Lower leg skin (tissue), 4 donors: Measurements from ENCODE around the gene AGR3. TPM values are rescaled to one million over a fixed set of nuclear protein-coding genes. Genes with fewer than 3 reads are reported as not detected.

Experiments used
- DNase-seq, 2 donors: peaks; one replicate each; pipeline ENCODE4 v3.0.0-alpha.2; 2019; ENCODE audit warnings: low spot score in 2 of 2
- H3K4me3 ChIP-seq: fragments of 200-600 bp; sonication (generic); 2 replicates; pipeline ENCODE4 v1.5.1; 2017; ENCODE audit warnings: mild to moderate bottlenecking, low read depth; ENCODE audit not compliant: poor library complexity, severe bottlenecking
- POLR2A ChIP-seq, 2 donors: fragments of 450-650 bp; IDR thresholded peaks; one replicate each; pipeline ENCODE4 v1.6.1; 2016 to 2017; ENCODE audit warnings: antibody characterized with exemption in 2 of 2, mild to moderate bottlenecking in 1 of 2, moderate library complexity in 1 of 2
- WGBS, 2 donors: methylation state at CpG; one replicate each; pipeline ENCODE4 v1.1.5; 2018; 5-methylcytosine and 5-hydroxymethylcytosine counted together
- intact Hi-C: fragments of 100-400 bp; cut with DNase I; formaldehyde crosslinking; loops from one replicate; pipeline ENCODE4 v1.15.0; 2023; ENCODE audit warnings: low total_unique reads
- total RNA-seq, 4 donors: library from RNA; depleted of rRNA; stranded (reverse); fragments of >200 nt; gene quantifications; one replicate each; pipeline ENCODE4 v1.1.0, GENCODE V29; 2016
- TF ChIP-seq, protein P1 (sequence below), 3 donors: fragments of 450-650 bp; IDR thresholded peaks; one replicate each; pipeline ENCODE4 v1.5.1; 2016; ENCODE audit warnings: antibody characterized with exemption in 3 of 3, mild to moderate bottlenecking in 3 of 3, moderate library complexity in 2 of 3

The AGR3 gene
- total RNA-seq, 4 donors from 2014 or later: 2.0 to 2.2 TPM; not detected in 2

DNA sequence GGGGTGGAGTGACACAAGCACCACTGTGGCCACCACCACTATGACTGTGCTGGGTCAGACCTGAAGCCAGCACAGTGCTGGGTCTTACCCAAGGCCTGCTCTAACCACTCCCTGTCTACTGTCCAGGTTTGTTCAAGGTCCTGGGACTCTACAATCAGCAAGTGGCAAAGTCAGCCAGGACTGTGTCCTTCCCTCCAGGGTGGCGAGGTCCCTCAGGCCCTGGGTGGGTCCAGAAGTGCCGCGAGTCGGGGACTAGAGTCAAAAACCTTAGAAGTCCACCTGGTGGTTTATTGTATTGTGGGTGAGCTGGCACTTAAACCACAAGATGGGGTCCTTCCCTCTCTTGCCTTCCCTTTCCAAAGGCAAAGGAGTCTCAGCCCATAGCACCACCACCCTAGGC, 30.8 kb upstream of the AGR3 start:
- 96 to 98% methylated on average over 4 of the region's 4 CpGs for WGBS, 2 donors
- intact Hi-C loops: loop anchor here (10.0 kb wide), 1 partner anchor 218 kb away; no protein-coding TSS in a partner anchor
- TF ChIP-seq, protein P1, sequence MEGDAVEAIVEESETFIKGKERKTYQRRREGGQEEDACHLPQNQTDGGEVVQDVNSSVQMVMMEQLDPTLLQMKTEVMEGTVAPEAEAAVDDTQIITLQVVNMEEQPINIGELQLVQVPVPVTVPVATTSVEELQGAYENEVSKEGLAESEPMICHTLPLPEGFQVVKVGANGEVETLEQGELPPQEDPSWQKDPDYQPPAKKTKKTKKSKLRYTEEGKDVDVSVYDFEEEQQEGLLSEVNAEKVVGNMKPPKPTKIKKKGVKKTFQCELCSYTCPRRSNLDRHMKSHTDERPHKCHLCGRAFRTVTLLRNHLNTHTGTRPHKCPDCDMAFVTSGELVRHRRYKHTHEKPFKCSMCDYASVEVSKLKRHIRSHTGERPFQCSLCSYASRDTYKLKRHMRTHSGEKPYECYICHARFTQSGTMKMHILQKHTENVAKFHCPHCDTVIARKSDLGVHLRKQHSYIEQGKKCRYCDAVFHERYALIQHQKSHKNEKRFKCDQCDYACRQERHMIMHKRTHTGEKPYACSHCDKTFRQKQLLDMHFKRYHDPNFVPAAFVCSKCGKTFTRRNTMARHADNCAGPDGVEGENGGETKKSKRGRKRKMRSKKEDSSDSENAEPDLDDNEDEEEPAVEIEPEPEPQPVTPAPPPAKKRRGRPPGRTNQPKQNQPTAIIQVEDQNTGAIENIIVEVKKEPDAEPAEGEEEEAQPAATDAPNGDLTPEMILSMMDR (IDR thresholded peaks at IDR 0.05): no peak
- TF ChIP-seq POLR2A (IDR thresholded peaks at IDR 0.05): no peak
- no peak for DNase-seq
- no peak overlapping the region for H3K4me3 ChIP-seq

GRCh38 chr7:16908561-16908960, 26.8 kb upstream of the AGR3 start:
- DNase-seq: no peak
- H3K4me3 ChIP-seq: no peak overlapping the region
- WGBS, 2 donors: 89 to 91% methylated on average over 3 of the region's 3 CpGs
- intact Hi-C loops: no loop called here
- TF ChIP-seq, protein P1 (IDR thresholded peaks at IDR 0.05): no peak
- no peak for TF ChIP-seq POLR2A (IDR thresholded peaks at IDR 0.05)

DNA sequence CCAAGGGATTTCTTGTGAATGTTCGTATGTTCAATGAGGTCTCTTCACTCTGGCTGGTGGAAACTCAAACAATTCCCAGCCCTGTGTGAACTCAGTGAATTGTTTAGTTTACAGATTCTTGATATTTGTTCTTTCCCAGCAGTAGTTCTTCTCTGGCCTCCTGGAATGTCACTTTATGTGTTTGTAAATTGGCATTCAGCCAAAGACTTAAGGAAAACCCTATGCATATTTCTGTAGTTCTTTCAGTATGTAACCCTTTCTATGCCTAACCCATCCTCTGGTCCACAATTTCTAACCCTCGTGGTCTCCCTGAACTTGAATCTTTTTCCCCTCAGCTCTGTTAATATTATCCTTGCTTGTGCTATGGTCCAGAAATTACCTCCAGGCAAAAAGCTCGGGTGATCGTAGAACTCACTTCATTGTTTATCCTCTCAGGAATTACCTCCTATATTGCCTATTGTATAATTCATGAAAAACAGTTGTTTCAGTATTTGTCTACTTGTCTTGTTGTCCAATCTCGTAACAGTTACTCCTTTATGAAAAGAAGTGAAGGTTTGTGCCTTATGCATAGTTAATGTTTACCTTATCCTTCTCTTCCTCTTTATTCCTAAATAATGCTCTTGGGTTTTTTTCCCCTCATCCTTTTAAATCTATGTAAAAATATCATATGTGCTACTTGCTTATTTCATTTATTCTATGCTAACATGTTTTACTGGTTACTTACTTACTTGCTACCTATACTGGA, 23.7 kb upstream of the AGR3 start:
- 76 to 81% methylated on average over 5 of the region's 5 CpGs for WGBS, 2 donors
- DNase-seq: no peak
- intact Hi-C loops: no loop called here
- no peak for TF ChIP-seq POLR2A (IDR thresholded peaks at IDR 0.05)
- TF ChIP-seq, protein P1 (IDR thresholded peaks at IDR 0.05): no peak
- H3K4me3 ChIP-seq: no peak overlapping the region

DNA sequence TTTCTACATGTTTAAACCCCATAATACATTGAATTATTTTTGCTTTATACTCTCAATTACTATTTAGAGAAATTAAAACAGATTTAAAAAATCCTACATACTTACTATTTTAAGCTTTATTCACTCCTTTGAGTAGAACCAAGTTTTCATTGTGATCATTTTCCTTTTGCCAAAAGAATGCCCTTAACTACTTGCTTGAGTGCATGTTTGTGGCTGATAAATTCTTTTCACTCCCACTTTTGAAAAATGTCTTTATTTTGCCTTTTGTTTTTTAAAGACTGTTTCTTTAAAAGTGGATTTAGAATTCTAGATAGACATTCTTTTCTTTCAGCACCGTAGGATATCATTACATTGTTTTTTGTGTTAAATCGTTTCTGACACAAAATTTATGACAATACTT, 22.3 kb upstream of the AGR3 start:
- DNase-seq: no peak
- 65 to 66% methylated on average over 2 of the region's 2 CpGs for WGBS, 2 donors
- intact Hi-C loops: no loop called here
- TF ChIP-seq, protein P1 (IDR thresholded peaks at IDR 0.05): no peak
- no peak for TF ChIP-seq POLR2A (IDR thresholded peaks at IDR 0.05)
- no peak overlapping the region for H3K4me3 ChIP-seq

- no peak for DNase-seq
- H3K4me3 ChIP-seq: no peak overlapping the region
- intact Hi-C loops: no loop called here
- TF ChIP-seq, protein P1 (IDR thresholded peaks at IDR 0.05): no peak
- TF ChIP-seq POLR2A (IDR thresholded peaks at IDR 0.05): no peak
- 73 to 87% methylated on average over 4 of the region's 4 CpGs for WGBS, 2 donors
Measured at GRCh38 chr7:16900209-16900768, 18.5 kb upstream of the AGR3 start.
